Measurements from ENCODE around the gene HTR3B.
A peak's percentile ranks its signal among the peaks of the same experiment; 100 is the strongest.

Gene HTR3B

DNA sequence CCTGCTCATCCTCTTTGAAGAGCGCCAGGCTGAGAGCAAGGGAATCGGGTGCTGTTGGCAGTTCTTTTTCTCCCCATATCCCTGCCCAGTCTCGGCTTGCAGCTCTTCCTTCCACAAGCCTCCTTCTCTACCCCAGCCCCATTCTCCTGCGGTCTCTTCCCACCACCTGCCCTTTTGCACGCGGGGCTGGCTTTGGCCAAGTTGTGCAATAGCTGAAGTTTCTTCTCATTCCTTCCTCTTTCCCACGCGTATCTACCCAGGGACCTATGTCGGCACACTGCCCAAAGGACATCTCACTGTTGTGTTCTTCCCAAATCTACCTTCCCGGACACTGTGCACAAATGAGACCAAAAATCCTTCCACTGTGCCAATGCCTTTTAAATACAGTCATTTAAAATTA lies 48.0 kb downstream of the HTR3B start:
- ATAC-seq, result no peak
- no peak overlapping the region for H3K27ac Mint-ChIP-seq
- peaks cover 39% of the 10 kb centered on the region for H3K27me3 Mint-ChIP-seq
- no peaks in the 10 kb centered on the region for H3K4me1 Mint-ChIP-seq
- DNase-seq, result no peak
- no peak overlapping the region for H3K4me3 Mint-ChIP-seq
- no peaks in the 10 kb centered on the region for H3K9me3 Mint-ChIP-seq

DNA sequence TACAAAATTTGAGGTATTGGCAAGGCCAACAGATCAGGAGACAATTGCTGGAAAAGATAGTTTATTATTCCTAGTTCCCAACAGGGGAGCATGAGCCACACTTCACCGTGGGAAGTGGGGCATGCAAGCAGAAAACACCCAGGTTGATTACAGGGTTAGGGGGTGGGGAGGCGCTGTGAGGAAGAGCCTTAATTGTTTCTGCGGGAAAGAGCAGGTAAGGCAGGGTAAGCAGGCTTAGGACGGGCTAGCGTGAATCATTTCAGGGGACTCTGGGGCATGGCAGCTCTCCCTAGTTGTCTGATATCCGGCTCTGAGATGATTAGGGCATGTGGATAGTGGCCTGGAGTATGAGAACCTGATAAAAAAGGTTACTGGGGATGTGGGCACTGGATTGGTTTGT lies 49.6 kb downstream of the HTR3B start:
- no peak for ATAC-seq
- H3K27ac Mint-ChIP-seq, result peak overlapping the region in 1 of 2 donors; percentile 87
- no peak overlapping the region for H3K4me3 Mint-ChIP-seq
- H3K27me3 Mint-ChIP-seq, result peaks cover 45% of the 10 kb centered on the region
- H3K9me3 Mint-ChIP-seq, result no peaks in the 10 kb centered on the region
- no peaks in the 10 kb centered on the region for H3K4me1 Mint-ChIP-seq
- no peak for DNase-seq

DNA sequence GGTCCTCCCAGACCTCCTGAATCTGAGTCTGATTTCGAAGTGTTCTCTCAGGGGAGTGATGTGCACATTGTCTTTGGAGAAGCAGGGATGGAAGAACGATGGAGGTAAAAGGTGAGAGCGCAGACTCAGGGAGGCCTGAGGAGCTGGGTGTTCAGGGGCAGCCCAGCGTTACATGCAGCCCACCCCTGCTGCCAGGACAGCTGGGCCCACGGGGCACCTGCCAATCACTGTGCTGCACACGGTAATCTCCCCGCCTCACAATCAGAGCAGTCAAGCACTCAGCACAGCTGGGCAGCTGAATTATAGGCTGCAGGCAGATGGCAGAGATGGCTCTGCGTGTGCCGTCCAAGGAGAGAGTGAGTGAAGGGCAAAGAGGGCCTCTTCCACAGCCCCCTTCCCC lies 52.4 kb downstream of the HTR3B start:
- no peak overlapping the region for H3K4me3 Mint-ChIP-seq
- H3K27ac Mint-ChIP-seq, result no peak overlapping the region
- DNase-seq, result no peak
- H3K9me3 Mint-ChIP-seq, result no peaks in the 10 kb centered on the region
- H3K27me3 Mint-ChIP-seq, result peaks cover 30% of the 10 kb centered on the region
- H3K4me1 Mint-ChIP-seq, result no peaks in the 10 kb centered on the region
- no peak for ATAC-seq

DNA sequence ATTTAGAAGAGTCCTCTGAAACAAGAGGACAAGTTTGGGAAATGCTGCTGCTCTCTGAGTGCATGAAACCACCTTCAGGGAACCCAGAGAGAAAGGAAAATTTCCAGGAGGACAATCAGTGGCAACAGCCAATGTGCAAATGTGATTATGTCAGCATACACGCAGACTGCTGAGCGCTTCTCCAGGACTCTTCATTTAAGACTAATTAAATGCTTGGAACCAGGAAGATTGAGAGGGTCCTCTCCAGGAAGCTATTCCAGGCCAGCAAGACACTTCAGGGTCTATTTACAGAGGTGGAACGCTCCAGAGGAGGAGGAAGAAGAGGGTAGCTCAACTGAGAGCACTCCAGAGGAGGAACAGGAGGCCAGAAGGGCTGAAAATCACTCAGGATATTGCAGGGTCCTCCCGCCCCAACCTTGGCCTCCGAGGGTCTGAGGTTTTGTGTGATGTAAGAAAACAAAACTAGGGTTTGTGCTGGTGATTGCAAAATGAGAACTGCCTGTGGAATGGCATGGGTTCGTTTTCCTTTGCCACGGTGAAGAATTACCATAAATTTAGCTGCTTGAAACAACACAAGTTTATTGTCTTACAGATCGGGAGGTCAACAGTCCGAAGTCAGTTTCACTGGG lies 56.2 kb downstream of the HTR3B start:
- H3K4me1 Mint-ChIP-seq, result no peaks in the 10 kb centered on the region
- H3K9me3 Mint-ChIP-seq, result no peaks in the 10 kb centered on the region
- no peak for ATAC-seq
- peaks cover 12% of the 10 kb centered on the region for H3K27me3 Mint-ChIP-seq
- no peak overlapping the region for H3K27ac Mint-ChIP-seq
- DNase-seq, result no peak
- H3K4me3 Mint-ChIP-seq, result no peak overlapping the region

DNA sequence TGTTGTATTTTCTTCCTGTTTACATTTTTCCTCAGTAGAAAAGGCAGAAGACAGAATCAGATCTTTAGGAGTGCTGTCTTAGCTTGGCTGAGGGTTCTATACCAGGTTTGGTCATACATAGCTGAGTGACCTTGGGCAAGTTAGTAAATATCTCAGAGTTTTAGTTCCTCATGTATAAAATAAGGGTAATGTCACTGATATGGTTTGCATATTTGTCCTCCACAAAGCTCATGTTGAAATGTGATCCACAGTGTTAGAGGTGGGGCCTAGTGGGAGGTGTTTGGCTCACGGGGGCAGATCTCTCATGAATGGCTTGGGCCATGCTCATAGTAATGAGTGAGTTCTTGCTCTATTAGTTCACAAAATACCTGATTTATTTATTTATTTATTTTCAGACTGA lies 62.8 kb downstream of the HTR3B start:
- ATAC-seq (no peak), DNase-seq (no peak)
- Mint-ChIP-seq H3K4me1 (no peaks in the 10 kb centered on the region), H3K9me3 (no peaks in the 10 kb centered on the region), H3K4me3 (no peak overlapping the region), H3K27ac (no peak overlapping the region), H3K27me3 (peaks cover 5% of the 10 kb centered on the region)

DNA sequence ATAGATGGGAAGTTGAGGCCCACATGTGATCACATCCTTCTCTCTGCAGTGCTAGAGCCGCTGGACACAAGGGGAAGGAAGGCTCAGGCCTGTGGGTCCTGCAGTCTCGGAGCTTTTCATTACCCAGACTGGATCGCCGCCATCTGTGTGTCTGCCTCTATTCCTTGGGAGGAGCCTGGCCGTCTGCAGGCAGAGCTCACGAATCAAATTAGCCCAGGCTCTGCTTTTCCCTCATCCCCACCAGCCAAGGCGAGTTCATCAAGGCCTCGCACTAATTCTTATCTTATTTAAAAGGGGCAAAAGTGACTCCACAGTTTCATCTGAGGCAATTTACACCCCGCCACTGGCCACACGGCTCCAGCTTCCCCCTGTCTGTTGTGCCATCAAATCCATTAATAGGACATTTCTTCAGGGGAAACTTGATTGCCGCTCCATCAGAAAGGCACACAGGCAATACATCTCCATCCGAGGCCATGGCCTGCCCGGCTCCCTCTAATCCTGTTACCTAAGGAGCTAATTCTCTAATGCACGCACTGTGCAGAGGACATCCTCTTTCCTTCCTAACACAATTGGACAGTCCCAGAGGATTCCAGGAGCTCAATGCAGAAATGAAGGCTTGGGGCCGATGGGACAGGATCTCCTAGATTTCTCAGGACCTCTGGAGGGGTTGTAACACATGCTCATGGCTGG lies 67.1 kb downstream of the HTR3B start:
- DNase-seq, result no peak
- no peaks in the 10 kb centered on the region for H3K27me3 Mint-ChIP-seq
- no peak overlapping the region for H3K4me3 Mint-ChIP-seq
- H3K9me3 Mint-ChIP-seq, result no peaks in the 10 kb centered on the region
- ATAC-seq, result no peak
- H3K4me1 Mint-ChIP-seq, result no peaks in the 10 kb centered on the region
- no peak overlapping the region for H3K27ac Mint-ChIP-seq

- Mint-ChIP-seq H3K27ac (no peak within 1 kb of the TSS), H3K4me1 (no peaks in the 10 kb centered on the region), H3K27me3 (no peaks in the 10 kb centered on the region), H3K4me3 (no peak within 1 kb of the TSS), H3K9me3 (no peaks in the 10 kb centered on the region)
- ATAC-seq (no peak), DNase-seq (no peak)
Measured at GRCh38 chr11:113974741-113975470, 70.3 kb downstream of the HTR3B start, which contains the start of gene HTR3A. HTR3A (plus strand) TSS chr11:113975108; CDS start chr11:113975326, 218 bp downstream.

DNA sequence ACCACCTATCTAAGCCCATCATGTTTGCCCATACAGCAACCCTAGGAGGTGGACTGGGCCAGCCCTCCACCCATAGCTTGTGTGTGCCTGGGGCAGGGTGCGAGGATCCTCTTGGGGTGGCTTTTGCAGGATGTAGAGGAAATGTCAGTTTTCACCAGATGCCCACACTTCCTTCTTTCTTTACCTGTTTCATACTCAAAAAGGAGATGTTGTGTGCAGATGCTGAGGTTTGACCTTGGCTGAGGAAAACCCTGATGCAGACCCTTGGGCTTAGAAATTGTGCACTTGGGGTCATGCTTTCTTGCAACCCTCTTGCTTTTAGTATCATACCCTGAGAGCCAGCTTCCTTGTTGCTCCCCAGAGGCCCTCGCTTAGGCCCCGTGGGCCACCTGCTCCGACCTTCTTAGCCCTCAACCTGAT lies 72.5 kb downstream of the HTR3B start:
- Mint-ChIP-seq H3K4me3 (no peak overlapping the region), H3K4me1 (no peaks in the 10 kb centered on the region), H3K9me3 (no peaks in the 10 kb centered on the region), H3K27ac (no peak overlapping the region), H3K27me3 (no peaks in the 10 kb centered on the region)
- ATAC-seq (no peak), DNase-seq (no peak)

DNA sequence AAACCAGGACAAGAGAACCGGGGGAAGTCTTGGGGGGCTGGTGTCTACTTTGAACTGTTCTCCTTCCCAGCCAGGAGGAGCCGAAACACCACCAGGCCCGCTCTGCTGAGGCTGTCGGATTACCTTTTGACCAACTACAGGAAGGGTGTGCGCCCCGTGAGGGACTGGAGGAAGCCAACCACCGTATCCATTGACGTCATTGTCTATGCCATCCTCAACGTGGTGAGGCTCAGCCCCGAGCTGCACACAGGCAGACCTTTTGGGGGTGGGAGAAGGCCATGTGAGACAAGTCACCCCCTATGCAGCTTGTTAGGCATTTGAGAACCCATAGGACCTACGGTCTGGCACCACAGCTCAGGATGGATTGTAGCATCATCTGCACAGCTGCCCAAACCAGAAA lies 73.1 kb downstream of the HTR3B start:
- H3K27me3 Mint-ChIP-seq, result no peaks in the 10 kb centered on the region
- H3K9me3 Mint-ChIP-seq, result no peaks in the 10 kb centered on the region
- no peaks in the 10 kb centered on the region for H3K4me1 Mint-ChIP-seq
- DNase-seq, result no peak
- ATAC-seq, result no peak
- H3K4me3 Mint-ChIP-seq, result no peak overlapping the region
- no peak overlapping the region for H3K27ac Mint-ChIP-seq

GRCh38 chr11:113979431-113979830 lies 74.8 kb downstream of the HTR3B start:
- Mint-ChIP-seq H3K27ac (no peak overlapping the region), H3K4me3 (no peak overlapping the region), H3K27me3 (no peaks in the 10 kb centered on the region), H3K9me3 (no peaks in the 10 kb centered on the region), H3K4me1 (no peaks in the 10 kb centered on the region)
- ATAC-seq (no peak), DNase-seq (no peak)

GRCh38 chr11:113980785-113981184 lies 76.2 kb downstream of the HTR3B start:
- no peak for ATAC-seq
- Mint-ChIP-seq H3K9me3 (no peaks in the 10 kb centered on the region), H3K4me1 (no peaks in the 10 kb centered on the region), H3K4me3 (no peak overlapping the region), H3K27ac (no peak overlapping the region), H3K27me3 (no peaks in the 10 kb centered on the region)
- DNase-seq, result no peak

DNA sequence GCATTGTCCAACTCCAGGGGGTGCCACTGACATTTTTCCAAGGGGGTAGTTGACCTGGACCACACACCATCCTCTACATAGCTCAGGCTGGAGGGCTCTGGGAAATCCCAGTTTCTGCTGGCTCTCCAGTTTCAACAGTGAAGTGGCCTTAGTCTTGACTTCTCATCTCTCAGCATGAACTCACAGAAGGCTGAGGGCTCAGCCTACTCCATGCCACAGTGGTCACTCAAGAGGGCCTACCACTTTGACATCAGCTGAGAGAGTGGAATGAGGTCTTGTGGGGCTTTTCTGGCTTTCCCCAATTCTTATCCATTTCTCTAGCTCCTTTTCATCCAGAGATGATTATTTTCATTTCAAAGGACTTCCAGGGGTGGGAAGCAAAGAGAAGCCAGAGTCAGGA lies 77.7 kb downstream of the HTR3B start:
- Mint-ChIP-seq H3K4me1 (no peaks in the 10 kb centered on the region), H3K27ac (no peak overlapping the region), H3K27me3 (no peaks in the 10 kb centered on the region), H3K9me3 (no peaks in the 10 kb centered on the region), H3K4me3 (no peak overlapping the region)
- ATAC-seq (no peak), DNase-seq (no peak)

DNA sequence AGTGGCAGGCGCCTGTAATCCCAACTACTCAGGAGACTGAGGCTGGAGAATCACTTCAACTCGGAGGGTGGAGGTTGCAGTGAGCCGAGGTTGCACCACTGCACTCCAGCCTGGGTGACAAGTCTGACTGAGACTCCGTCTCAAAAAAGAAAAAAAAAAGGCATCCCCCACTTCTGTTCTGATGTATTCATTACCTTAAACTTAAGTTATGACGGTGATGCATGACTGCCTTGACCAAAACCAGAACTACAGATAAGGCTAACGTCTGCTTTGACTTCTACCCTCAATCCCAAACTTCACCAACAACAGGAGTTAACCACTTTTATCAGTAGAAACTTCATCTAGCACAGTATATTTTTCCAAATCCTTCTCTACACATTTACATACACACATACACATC lies 80.2 kb downstream of the HTR3B start:
- Mint-ChIP-seq H3K4me3 (no peak overlapping the region), H3K4me1 (no peaks in the 10 kb centered on the region), H3K27me3 (peaks cover 3% of the 10 kb centered on the region), H3K9me3 (no peaks in the 10 kb centered on the region), H3K27ac (no peak overlapping the region)
- no peak for DNase-seq
- ATAC-seq, result no peak

- H3K4me3 Mint-ChIP-seq, result no peak overlapping the region
- H3K9me3 Mint-ChIP-seq, result no peaks in the 10 kb centered on the region
- no peak for DNase-seq
- H3K27ac Mint-ChIP-seq, result no peak overlapping the region
- peaks cover 14% of the 10 kb centered on the region for H3K27me3 Mint-ChIP-seq
- ATAC-seq, result no peak
- no peaks in the 10 kb centered on the region for H3K4me1 Mint-ChIP-seq
Measured at GRCh38 chr11:113985906-113986305, 81.3 kb downstream of the HTR3B start.

GRCh38 chr11:113986351-113987140 lies 82.0 kb downstream of the HTR3B start:
- no peak overlapping the region for H3K27ac Mint-ChIP-seq
- H3K4me1 Mint-ChIP-seq, result no peaks in the 10 kb centered on the region
- H3K4me3 Mint-ChIP-seq, result no peak overlapping the region
- no peak for ATAC-seq
- H3K27me3 Mint-ChIP-seq, result peaks cover 20% of the 10 kb centered on the region
- no peaks in the 10 kb centered on the region for H3K9me3 Mint-ChIP-seq
- no peak for DNase-seq

GRCh38 chr11:113989381-113989780 lies 84.8 kb downstream of the HTR3B start:
- Mint-ChIP-seq H3K9me3 (no peaks in the 10 kb centered on the region), H3K27me3 (peaks cover 49% of the 10 kb centered on the region), H3K4me1 (no peaks in the 10 kb centered on the region), H3K27ac (no peak overlapping the region), H3K4me3 (no peak overlapping the region)
- ATAC-seq, result no peak
- no peak for DNase-seq

All from stimulated activated naive CD8-positive, alpha-beta T cell treated with anti-CD3 and anti-CD28 coated beads, Interleukin-15, amount 100 ng/mL, for 72 hours (primary cell).